Natural killer cell (primary cell): Measurements from ENCODE around the gene MYH10. TPM values are rescaled to one million over a fixed set of nuclear protein-coding genes. Genes with fewer than 3 reads are reported as not detected.

Experiments
- ATAC-seq, 3 donors: fragments of 150-1000 bp in 2 of 3; fragments of 200-7000 bp in 1 of 3; cut with Tn5 transposase; 1 replicate in 1 of 3; 2 replicates in 2 of 3; pipeline ENCODE4 v1.10.0; 2021; ENCODE audit warnings: mild to moderate bottlenecking in 2 of 3, moderate library complexity in 2 of 3
- DNase-seq, 2 donors: peaks; one replicate each; pipeline versions ENCODE4 v3.0.0 to v3.0.0-alpha.2; 2013 to 2021; ENCODE audit warnings: mixed read lengths in 1 of 2
- H3K27ac ChIP-seq: one replicate; pipeline ENCODE4 v1.5.1; 2013; ENCODE audit warnings: mild to moderate bottlenecking, low read length
- H3K27me3 ChIP-seq: one replicate; pipeline ENCODE4 v1.6.1; 2013; ENCODE audit warnings: low read length; ENCODE audit not compliant: control insufficient read depth, insufficient read depth
- H3K36me3 ChIP-seq: one replicate; pipeline ENCODE4 v1.6.1; 2013; ENCODE audit warnings: low read length; ENCODE audit not compliant: control insufficient read depth, insufficient read depth
- H3K4me1 ChIP-seq: one replicate; pipeline ENCODE4 v1.6.1; 2013; ENCODE audit warnings: low read length; ENCODE audit not compliant: control insufficient read depth, insufficient read depth
- H3K4me3 ChIP-seq: one replicate; pipeline ENCODE4 v1.5.1; 2013; ENCODE audit warnings: low read length
- H3K9me3 ChIP-seq: one replicate; pipeline ENCODE4 v1.6.1; 2013; ENCODE audit warnings: low read length; ENCODE audit not compliant: control insufficient read depth, insufficient read depth
- H3K27ac Mint-ChIP-seq, 2 donors: one replicate each; pipeline ENCODE4 v1.8.0; 2022; ENCODE audit warnings: mild to moderate bottlenecking in 2 of 2, mixed read lengths in 2 of 2, moderate library complexity in 1 of 2
- H3K27me3 Mint-ChIP-seq, 2 donors: one replicate each; pipeline ENCODE4 v1.8.0; 2022; ENCODE audit warnings: low read depth in 2 of 2, mixed read lengths in 2 of 2
- H3K36me3 Mint-ChIP-seq: one replicate; pipeline ENCODE4 v1.8.0; 2022; ENCODE audit warnings: mixed read lengths
- H3K4me1 Mint-ChIP-seq, 2 donors: one replicate each; pipeline ENCODE4 v1.8.0; 2022; ENCODE audit warnings: mixed read lengths in 2 of 2
- H3K4me3 Mint-ChIP-seq: one replicate; pipeline ENCODE4 v1.8.0; 2022; ENCODE audit warnings: mild to moderate bottlenecking, moderate library complexity, mixed read lengths
- H3K9me3 Mint-ChIP-seq, 2 donors: one replicate each; pipeline ENCODE4 v1.8.0; 2022; ENCODE audit warnings: mixed read lengths in 2 of 2
- WGBS: methylation state at CpG from one replicate; pipeline ENCODE4 v1.1.7; 2013; ENCODE audit warnings: missing lambda C conversion rate; ENCODE audit not compliant: insufficient coverage; 5-methylcytosine and 5-hydroxymethylcytosine counted together
- intact Hi-C: fragments of 100-400 bp; cut with micrococcal nuclease; formaldehyde crosslinking; loops from one replicate; pipeline ENCODE4 v1.14.2; 2022
- total RNA-seq, 4 donors: library from RNA; stranded (reverse); fragments of 120-200 nt in 1 of 4; gene quantifications; one replicate each; pipeline versions ENCODE4 v1.2.3 to v1.2.4, GENCODE V29; 2013 to 2022
- TF ChIP-seq, protein P1 (sequence below): fragments of 200-600 bp; IDR thresholded peaks from one replicate; pipeline ENCODE4 v1.8.0; 2022; ENCODE audit warnings: antibody characterized with exemption

MYH10 gene
- total RNA-seq, 3 donors from 2014 or later (not counting 1 experiment from before 2014, with no cell fraction given), result 0.28 to 1.5 (median 1.0) TPM

DNA sequence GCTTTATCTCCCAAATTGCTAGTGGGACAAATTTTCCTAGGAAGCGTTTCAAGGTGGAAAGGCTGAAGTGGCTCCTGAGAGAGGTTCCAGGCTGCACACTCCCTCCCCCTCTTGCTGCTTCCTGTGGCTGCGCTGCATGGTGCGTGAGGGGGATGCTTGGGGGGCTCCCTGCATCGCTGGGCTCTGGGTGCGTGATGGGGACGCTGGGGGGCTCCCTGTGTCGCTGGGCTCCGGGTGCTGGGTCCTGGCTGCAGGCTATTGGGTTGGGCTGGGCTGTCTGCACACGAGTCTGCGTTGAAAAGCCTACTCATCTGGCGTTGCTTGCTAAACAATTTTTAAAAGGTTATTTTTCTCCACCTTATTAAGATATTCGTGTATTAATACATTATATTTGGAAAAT lies 164.8 kb downstream of the MYH10 start:
- TF ChIP-seq, protein P1, sequence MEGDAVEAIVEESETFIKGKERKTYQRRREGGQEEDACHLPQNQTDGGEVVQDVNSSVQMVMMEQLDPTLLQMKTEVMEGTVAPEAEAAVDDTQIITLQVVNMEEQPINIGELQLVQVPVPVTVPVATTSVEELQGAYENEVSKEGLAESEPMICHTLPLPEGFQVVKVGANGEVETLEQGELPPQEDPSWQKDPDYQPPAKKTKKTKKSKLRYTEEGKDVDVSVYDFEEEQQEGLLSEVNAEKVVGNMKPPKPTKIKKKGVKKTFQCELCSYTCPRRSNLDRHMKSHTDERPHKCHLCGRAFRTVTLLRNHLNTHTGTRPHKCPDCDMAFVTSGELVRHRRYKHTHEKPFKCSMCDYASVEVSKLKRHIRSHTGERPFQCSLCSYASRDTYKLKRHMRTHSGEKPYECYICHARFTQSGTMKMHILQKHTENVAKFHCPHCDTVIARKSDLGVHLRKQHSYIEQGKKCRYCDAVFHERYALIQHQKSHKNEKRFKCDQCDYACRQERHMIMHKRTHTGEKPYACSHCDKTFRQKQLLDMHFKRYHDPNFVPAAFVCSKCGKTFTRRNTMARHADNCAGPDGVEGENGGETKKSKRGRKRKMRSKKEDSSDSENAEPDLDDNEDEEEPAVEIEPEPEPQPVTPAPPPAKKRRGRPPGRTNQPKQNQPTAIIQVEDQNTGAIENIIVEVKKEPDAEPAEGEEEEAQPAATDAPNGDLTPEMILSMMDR, result no peak
- Mint-ChIP-seq H3K36me3 (no peaks in the 10 kb centered on the region), H3K4me1 (peaks cover 19 to 25% of the 10 kb centered on the region in 2 donors), H3K27me3 (no peaks in the 10 kb centered on the region), H3K9me3 (no peaks in the 10 kb centered on the region), H3K4me3 (no peak overlapping the region), H3K27ac (no peak overlapping the region)
- ATAC-seq (no peak), DNase-seq (no peak)
- no peak overlapping the region for H3K27ac ChIP-seq
- WGBS, result 85% methylated on average over 8 of the region's 12 CpGs
- no peak overlapping the region for H3K4me3 ChIP-seq
- intact Hi-C loops, result no loop called here
- no peaks in the 10 kb centered on the region for H3K4me1 ChIP-seq
- peaks cover 64% of the 10 kb centered on the region for H3K36me3 ChIP-seq
- H3K9me3 ChIP-seq, result no peaks in the 10 kb centered on the region
- H3K27me3 ChIP-seq, result no peaks in the 10 kb centered on the region

DNA sequence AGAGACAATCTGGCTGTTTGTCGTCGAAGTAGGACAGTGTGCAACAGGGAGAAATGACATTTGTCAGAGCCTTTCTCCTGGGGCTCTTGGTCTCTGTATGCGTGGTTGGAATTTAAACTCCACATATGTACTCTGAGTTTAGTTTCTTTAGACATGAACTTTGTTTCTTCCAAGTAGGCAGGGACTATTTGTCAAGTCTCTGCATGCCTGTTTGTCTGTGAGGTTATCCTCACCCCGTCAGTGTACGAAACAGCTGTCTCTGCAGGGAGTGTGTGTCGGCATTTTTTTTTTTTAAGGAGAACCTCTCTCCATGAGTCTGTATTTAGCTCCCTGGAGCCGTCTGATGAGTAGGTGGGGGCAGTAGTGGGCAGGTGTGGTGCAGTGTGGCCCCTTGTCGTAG lies 165.2 kb downstream of the MYH10 start:
- TF ChIP-seq, protein P1, result no peak
- H3K36me3 Mint-ChIP-seq, result no peaks in the 10 kb centered on the region
- H3K27me3 Mint-ChIP-seq, result no peaks in the 10 kb centered on the region
- ATAC-seq (no peak), DNase-seq (no peak)
- no peak overlapping the region for H3K27ac Mint-ChIP-seq
- intact Hi-C loops, result no loop called here
- H3K9me3 Mint-ChIP-seq, result no peaks in the 10 kb centered on the region
- Histone ChIP-seq H3K9me3 (no peaks in the 10 kb centered on the region), H3K4me1 (no peaks in the 10 kb centered on the region), H3K36me3 (peaks cover 68% of the 10 kb centered on the region), H3K27me3 (no peaks in the 10 kb centered on the region), H3K27ac (no peak overlapping the region), H3K4me3 (no peak overlapping the region)
- 89% methylated on average over 8 of the region's 8 CpGs for WGBS
- no peak overlapping the region for H3K4me3 Mint-ChIP-seq
- peaks cover 19 to 25% of the 10 kb centered on the region in 2 donors for H3K4me1 Mint-ChIP-seq

DNA sequence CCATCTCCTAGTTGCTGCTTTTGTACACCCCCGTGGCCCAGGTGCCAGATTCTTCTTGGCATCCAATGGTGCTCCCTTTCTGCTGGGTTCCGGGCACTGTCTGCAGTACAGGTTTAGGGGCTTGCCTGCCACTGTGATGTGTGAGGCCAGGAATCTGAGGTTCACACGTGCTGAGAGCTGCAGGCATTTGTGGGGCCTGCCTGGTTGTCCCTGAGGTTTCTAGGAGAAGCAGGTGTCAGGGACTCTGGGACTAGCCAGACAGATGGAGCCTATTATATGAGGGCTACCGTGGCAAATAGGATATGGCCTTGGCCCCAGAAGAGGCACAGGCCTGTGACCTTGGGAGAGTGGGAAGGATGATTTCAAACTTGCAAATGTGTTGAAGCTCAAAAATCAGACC lies 165.6 kb downstream of the MYH10 start:
- no peaks in the 10 kb centered on the region for H3K27me3 Mint-ChIP-seq
- no peak overlapping the region for H3K27ac Mint-ChIP-seq
- no peak for ATAC-seq
- TF ChIP-seq, protein P1, result no peak
- H3K4me3 ChIP-seq, result no peak overlapping the region
- no peak overlapping the region for H3K4me3 Mint-ChIP-seq
- no peak overlapping the region for H3K27ac ChIP-seq
- no peaks in the 10 kb centered on the region for H3K27me3 ChIP-seq
- no peak for DNase-seq
- no peaks in the 10 kb centered on the region for H3K9me3 ChIP-seq
- WGBS, result 62% methylated on average over 4 of the region's 4 CpGs
- no peaks in the 10 kb centered on the region for H3K9me3 Mint-ChIP-seq
- H3K4me1 Mint-ChIP-seq, result peaks cover 19 to 25% of the 10 kb centered on the region in 2 donors
- intact Hi-C loops, result no loop called here
- H3K36me3 ChIP-seq, result peaks cover 73% of the 10 kb centered on the region
- no peaks in the 10 kb centered on the region for H3K36me3 Mint-ChIP-seq
- no peaks in the 10 kb centered on the region for H3K4me1 ChIP-seq

DNA sequence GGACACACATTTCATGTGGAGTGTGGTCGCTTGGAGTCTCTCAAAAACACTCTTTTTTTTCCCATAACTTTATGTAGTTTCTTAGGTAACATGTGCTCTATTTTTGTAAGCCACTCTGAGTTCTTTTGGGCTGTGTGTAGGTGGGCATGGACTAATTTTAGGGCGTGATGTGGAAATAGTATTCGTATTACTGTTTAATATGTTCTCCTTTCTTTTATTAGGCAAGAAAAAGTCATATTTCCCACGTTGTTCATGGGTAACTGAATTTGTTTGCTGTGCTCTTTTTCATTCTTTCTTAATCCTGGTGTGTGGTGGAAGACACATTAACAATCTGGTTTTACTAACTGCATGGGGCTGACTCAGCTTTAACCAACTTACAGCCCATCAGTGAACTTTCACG lies 167.4 kb downstream of the MYH10 start:
- peaks cover 5% of the 10 kb centered on the region for H3K36me3 Mint-ChIP-seq
- Histone ChIP-seq H3K9me3 (no peaks in the 10 kb centered on the region), H3K4me3 (no peak overlapping the region), H3K4me1 (no peaks in the 10 kb centered on the region), H3K36me3 (peaks cover 83% of the 10 kb centered on the region), H3K27me3 (no peaks in the 10 kb centered on the region), H3K27ac (no peak overlapping the region)
- 94% methylated on average over 3 of the region's 5 CpGs for WGBS
- DNase-seq (no peak), ATAC-seq (no peak)
- TF ChIP-seq, protein P1, result no peak
- H3K27ac Mint-ChIP-seq, result no peak overlapping the region
- no peaks in the 10 kb centered on the region for H3K9me3 Mint-ChIP-seq
- H3K27me3 Mint-ChIP-seq, result no peaks in the 10 kb centered on the region
- peaks cover 19 to 29% of the 10 kb centered on the region in 2 donors for H3K4me1 Mint-ChIP-seq
- no peak overlapping the region for H3K4me3 Mint-ChIP-seq
- intact Hi-C loops, result no loop called here
